ENCODE data around the gene LDLRAD4.

LDLRAD4 gene

GRCh38 chr18:13416208-13416607 lies 197.6 kb downstream of the LDLRAD4 start:
- no peak for DNase-seq

GRCh38 chr18:13416848-13417247 lies 198.3 kb downstream of the LDLRAD4 start:
- DNase-seq = no peak

GRCh38 chr18:13418013-13418710 lies 199.6 kb downstream of the LDLRAD4 start:
- DNase-seq = no peak

- no peak for DNase-seq
Observed at GRCh38 chr18:13420969-13421686, 202.6 kb downstream of the LDLRAD4 start.

- DNase-seq = no peak
Observed at GRCh38 chr18:13422541-13423147, 204.1 kb downstream of the LDLRAD4 start.

GRCh38 chr18:13423352-13423751 lies 204.8 kb downstream of the LDLRAD4 start:
- no peak for DNase-seq

GRCh38 chr18:13424363-13424762 lies 205.8 kb downstream of the LDLRAD4 start:
- DNase-seq = no peak

- DNase-seq = no peak
Observed at GRCh38 chr18:13425357-13426091, 207.0 kb downstream of the LDLRAD4 start.

GRCh38 chr18:13427354-13427753 lies 208.8 kb downstream of the LDLRAD4 start:
- DNase-seq = no peak

GRCh38 chr18:13428319-13428718 lies 209.8 kb downstream of the LDLRAD4 start:
- DNase-seq = no peak

GRCh38 chr18:13429016-13429415 lies 210.5 kb downstream of the LDLRAD4 start:
- no peak for DNase-seq

GRCh38 chr18:13429884-13430510 lies 211.4 kb downstream of the LDLRAD4 start:
- no peak for DNase-seq

GRCh38 chr18:13430663-13431062 lies 212.1 kb downstream of the LDLRAD4 start:
- DNase-seq = no peak

- DNase-seq = no peak
Observed at GRCh38 chr18:13431886-13432285, 213.3 kb downstream of the LDLRAD4 start.

- DNase-seq = no peak
Observed at GRCh38 chr18:13433125-13433524, 214.6 kb downstream of the LDLRAD4 start.

GRCh38 chr18:13433685-13434084 lies 215.1 kb downstream of the LDLRAD4 start:
- no peak for DNase-seq

GRCh38 chr18:13434854-13435253 lies 216.3 kb downstream of the LDLRAD4 start:
- no peak for DNase-seq

- no peak for DNase-seq
Observed at GRCh38 chr18:13435586-13436333, 217.2 kb downstream of the LDLRAD4 start.

- DNase-seq = peak; percentile 50
Observed at GRCh38 chr18:13436576-13436975, 218.0 kb downstream of the LDLRAD4 start.

- DNase-seq = no peak
Observed at GRCh38 chr18:13437034-13437433, 218.5 kb downstream of the LDLRAD4 start.

- peak; percentile 62 for DNase-seq
Observed at GRCh38 chr18:13437796-13438506, 219.4 kb downstream of the LDLRAD4 start.
